Glutamatergic neuron (in vitro differentiated cells): ENCODE measurements around the gene MACROD1. TPM values are rescaled to one million over a fixed set of nuclear protein-coding genes. Genes with fewer than 3 reads are reported as not detected.

Experiments used
- DNase-seq: peaks from one replicate; pipeline ENCODE4 v3.0.0; 2022
- H3K27ac Mint-ChIP-seq: one replicate; pipeline ENCODE4 v1.8.0; 2020; ENCODE audit warnings: mild to moderate bottlenecking, mixed read lengths, inconsistent platforms; ENCODE audit not compliant: unreplicated experiment
- H3K27me3 Mint-ChIP-seq: one replicate; pipeline ENCODE4 v1.8.0; 2020; ENCODE audit warnings: mild to moderate bottlenecking, moderate library complexity, mixed read lengths, inconsistent platforms; ENCODE audit not compliant: unreplicated experiment
- H3K36me3 Mint-ChIP-seq: one replicate; pipeline ENCODE4 v1.8.0; 2020; ENCODE audit warnings: mild to moderate bottlenecking, mixed read lengths, inconsistent platforms; ENCODE audit not compliant: unreplicated experiment
- H3K4me1 Mint-ChIP-seq: one replicate; pipeline ENCODE4 v1.8.0; 2020; ENCODE audit warnings: mild to moderate bottlenecking, low read depth, mixed read lengths, inconsistent platforms; ENCODE audit not compliant: unreplicated experiment
- H3K4me3 Mint-ChIP-seq: one replicate; pipeline ENCODE4 v1.8.0; 2020; ENCODE audit warnings: mild to moderate bottlenecking, mixed read lengths, inconsistent platforms; ENCODE audit not compliant: unreplicated experiment
- H3K9me3 Mint-ChIP-seq: one replicate; pipeline ENCODE4 v1.8.0; 2020; ENCODE audit warnings: mild to moderate bottlenecking, moderate library complexity, mixed read lengths, inconsistent platforms; ENCODE audit not compliant: unreplicated experiment
- CTCF ChIP-seq: fragments of 200-600 bp; sonication (generic); IDR thresholded peaks from one replicate; pipeline ENCODE4 v1.5.0; 2021; ENCODE audit not compliant: partially characterized antibody, unreplicated experiment
- total RNA-seq: library from RNA; stranded (reverse); fragmentation: NEBNext Ultra II Directional; extraction: Animal tissue kit (Norgen Biotek cat#: 25700); gene quantifications from one replicate; pipeline ENCODE4 v1.2.1, GENCODE V29; 2021; ENCODE audit not compliant: unreplicated experiment

Gene MACROD1
- total RNA-seq, 1 donor from 2014 or later, result 12.7 TPM

- Mint-ChIP-seq H3K27ac (no peak overlapping the region), H3K4me1 (peaks cover 9% of the 10 kb centered on the region), H3K36me3 (no peaks in the 10 kb centered on the region), H3K4me3 (peak overlapping the region; percentile 34), H3K9me3 (no peaks in the 10 kb centered on the region), H3K27me3 (peaks cover 8% of the 10 kb centered on the region)
- no peak for TF ChIP-seq CTCF
- DNase-seq, result no peak
These were observed 38.4 kb downstream of the MACROD1 start for GRCh38 chr11:64127267-64128072.

- no peak overlapping the region for H3K4me3 Mint-ChIP-seq
- peaks cover 9% of the 10 kb centered on the region for H3K27me3 Mint-ChIP-seq
- no peak for DNase-seq
- no peak for TF ChIP-seq CTCF
- peaks cover 5% of the 10 kb centered on the region for H3K4me1 Mint-ChIP-seq
- no peaks in the 10 kb centered on the region for H3K36me3 Mint-ChIP-seq
- peak overlapping the region; percentile 43 for H3K27ac Mint-ChIP-seq
- peaks cover under 1% of the 10 kb centered on the region for H3K9me3 Mint-ChIP-seq
These were observed 39.1 kb downstream of the MACROD1 start for GRCh38 chr11:64126796-64127195.

- no peaks in the 10 kb centered on the region for H3K36me3 Mint-ChIP-seq
- H3K4me3 Mint-ChIP-seq, result no peak overlapping the region
- TF ChIP-seq CTCF, result no peak
- H3K9me3 Mint-ChIP-seq, result peaks cover 1% of the 10 kb centered on the region
- peaks cover 10% of the 10 kb centered on the region for H3K27me3 Mint-ChIP-seq
- DNase-seq, result no peak
- no peak overlapping the region for H3K27ac Mint-ChIP-seq
- peaks cover 9% of the 10 kb centered on the region for H3K4me1 Mint-ChIP-seq
These were observed 39.5 kb downstream of the MACROD1 start for GRCh38 chr11:64126371-64126770.

- Mint-ChIP-seq H3K36me3 (no peaks in the 10 kb centered on the region), H3K4me3 (no peak overlapping the region), H3K27me3 (peaks cover 9% of the 10 kb centered on the region), H3K27ac (no peak overlapping the region), H3K9me3 (peaks cover 1% of the 10 kb centered on the region), H3K4me1 (peaks cover 11% of the 10 kb centered on the region)
- no peak for DNase-seq
- TF ChIP-seq CTCF, result no peak
These were observed 40.2 kb downstream of the MACROD1 start for GRCh38 chr11:64125676-64126075.

GRCh38 chr11:64124147-64124546, 41.8 kb downstream of the MACROD1 start:
- Mint-ChIP-seq H3K27me3 (peaks cover 7% of the 10 kb centered on the region), H3K4me3 (no peak overlapping the region), H3K36me3 (no peaks in the 10 kb centered on the region), H3K4me1 (peaks cover 18% of the 10 kb centered on the region), H3K9me3 (peaks cover 1% of the 10 kb centered on the region), H3K27ac (no peak overlapping the region)
- TF ChIP-seq CTCF, result no peak
- DNase-seq, result no peak
